ENCODE results near the gene MFSD2A. TPM values are rescaled to one million over a fixed set of nuclear protein-coding genes. Genes with fewer than 3 reads are reported as not detected.

MFSD2A gene
- total and polyA plus RNA-seq, 10 of the 15 experiments (the other 5 are each of a cell fraction or from before 2014, with no cell fraction given): 0.84 to 30.1 (median 15.2) TPM

GRCh38 chr1:39952359-39953110 is 2.4 kb upstream of the MFSD2A start:
- no peaks in the 10 kb centered on the region for H4K20me1 ChIP-seq (ENCODE audit: control insufficient read depth, insufficient read depth)
- no peaks in the 10 kb centered on the region for H3K36me3 ChIP-seq (ENCODE audit: control insufficient read depth in 2 of 2, insufficient read depth in 2 of 2, low read length in 1 of 2)
- SMC1A ChIA-PET (ENCODE audit: uncharacterized antibody, unreplicated experiment): interaction anchor here (0.6 to 2.4 kb wide), 4 partner anchors 33 to 192 kb away, joined by 3 to 9 read pairs (median 5); no protein-coding TSS in a partner anchor
- no peak for TF ChIP-seq RUNX3 (IDR thresholded peaks at IDR 0.05; ENCODE audit: low read length)
- no peak for TF ChIP-seq NRF1 (conservative IDR thresholded peaks at IDR 0.05; ENCODE audit: low read depth, low read length)
- no peak for TF ChIP-seq BCLAF1 (IDR thresholded peaks at IDR 0.05)
- TF ChIP-seq GABPA (IDR thresholded peaks at IDR 0.05; ENCODE audit: low read depth): no peak
- TF ChIP-seq POLR2AphosphoS2 (IDR thresholded peaks at IDR 0.05; ENCODE audit: low read depth, low read length): no peak
- TF ChIP-seq ZBTB33 (IDR thresholded peaks at IDR 0.05): no peak
- TF ChIP-seq IKZF2 (IDR thresholded peaks at IDR 0.05): no peak
- POLR2A ChIA-PET: interaction anchor here (0.7 kb wide), 1 partner anchor 51 kb away, joined by 4 read pairs; the partner anchor contains the start of gene MYCL
- in situ Hi-C loops (cut with MboI) (no loop called here), intact Hi-C loops (cut with micrococcal nuclease; ENCODE audit: unreplicated experiment) (no loop called here)
- CTCF ChIA-PET: interaction anchor here (0.6 to 1.3 kb wide), 4 partner anchors 19 to 71 kb away, joined by 3 to 4 read pairs (median 3); no protein-coding TSS in a partner anchor
- H3K27ac ChIP-seq (ENCODE audit: control insufficient read depth, insufficient read depth): no peak overlapping the region
- H3K79me2 ChIP-seq (ENCODE audit: control insufficient read depth, insufficient read depth, low read length): peaks cover 20% of the 10 kb centered on the region
- no peak overlapping the region for H2AFZ ChIP-seq (ENCODE audit: control insufficient read depth, low read depth, low read length)
- BruUV-seq (replicated peaks): no TSS peak
- H3K9me3 ChIP-seq (replicated peaks; ENCODE audit: control insufficient read depth, insufficient read depth, low read length): no peaks in the 10 kb centered on the region; the same call in 2 of the 3 replicates
- 89% methylated on average over 8 of the region's 8 CpGs for WGBS (ENCODE audit: insufficient coverage, insufficient replicate concordance, low lambda C conversion rate, missing lambda C conversion rate)
- DNase-seq (ENCODE audit: low read depth, low spot score) (no peak), FAIRE-seq (no peak), ATAC-seq (no peak)
- RAD21 ChIA-PET (ENCODE audit: unreplicated experiment): interaction anchor here (1.2 kb wide), 1 partner anchor 37 kb away, joined by 3 read pairs; no protein-coding TSS in a partner anchor
- no peak overlapping the region for H3K4me2 ChIP-seq (ENCODE audit: control insufficient read depth, insufficient read depth)
- no peaks in the 10 kb centered on the region for H3K27me3 ChIP-seq (replicated peaks in 1 of 2; ENCODE audit: control insufficient read depth in 2 of 2, insufficient read depth in 2 of 2, low read length in 1 of 2)
- H3K4me1 ChIP-seq (ENCODE audit: control insufficient read depth, insufficient read depth, low read length): peaks cover 9% of the 10 kb centered on the region
- no peak overlapping the region for H3K4me3 ChIP-seq
- no peak overlapping the region for H3K9ac ChIP-seq (ENCODE audit: control insufficient read depth, insufficient read depth, low read length)

Data from GM12878 (cell line).